ENCODE results near the gene SLC16A3.

DNA sequence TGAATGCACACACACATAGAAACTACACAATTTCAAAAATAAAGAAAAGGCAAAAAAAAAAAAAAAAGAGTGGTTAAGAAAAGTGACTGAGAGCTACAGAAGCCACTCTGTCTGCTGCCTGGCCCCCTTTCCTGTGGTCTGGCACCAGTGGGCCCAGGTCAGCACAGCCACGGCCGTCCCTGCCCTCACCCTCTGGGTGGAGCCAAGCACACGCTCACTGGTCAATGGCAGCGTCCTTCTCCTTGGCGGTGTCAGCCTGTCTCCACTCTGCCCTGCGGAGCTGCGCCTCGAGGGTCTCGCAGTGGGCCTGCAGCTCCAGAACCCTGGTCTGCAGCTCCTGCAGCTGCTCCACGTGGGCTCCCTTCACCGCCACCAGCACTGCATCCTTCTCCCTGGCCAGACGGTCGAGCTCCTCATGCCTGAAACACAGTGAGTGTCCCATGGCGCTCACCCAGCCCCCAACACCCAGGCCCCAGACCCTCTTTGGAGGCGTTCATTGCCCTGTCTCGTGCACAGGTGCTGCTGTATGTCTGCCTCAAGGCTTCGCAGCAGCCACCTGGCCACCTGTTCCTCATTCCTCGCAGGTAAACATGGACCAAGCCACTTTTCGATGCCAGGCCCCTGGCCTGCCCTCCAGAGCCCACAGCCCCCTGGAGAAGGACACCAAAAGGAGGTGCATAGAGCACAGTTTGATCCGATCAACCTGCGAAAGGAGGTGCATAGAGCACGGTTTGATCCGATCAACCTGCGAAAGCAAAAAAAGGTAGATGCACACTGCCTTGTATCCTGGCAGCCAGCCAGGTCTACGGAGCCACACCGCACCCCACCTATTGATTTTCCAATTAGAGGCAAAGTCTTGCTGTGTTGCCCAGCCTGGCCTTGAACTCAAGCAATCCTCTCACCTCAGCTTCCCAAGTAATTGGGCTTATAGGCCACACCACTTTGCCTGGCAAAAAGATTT, 40.6 kb upstream of the SLC16A3 start:
- TF ChIP-seq EZH2phosphoT487 (IDR thresholded peaks at IDR 0.05; ENCODE audit: unreplicated experiment) (no peak), POLR2AphosphoS5 (IDR thresholded peaks at IDR 0.05; ENCODE audit: low read depth) (no peak), JUNB (IDR thresholded peaks at IDR 0.05; ENCODE audit: unreplicated experiment) (no peak), NANOG (IDR thresholded peaks at IDR 0.05; ENCODE audit: borderline replicate concordance) (no peak), EZH2 (IDR thresholded peaks at IDR 0.05; ENCODE audit: low read depth, unreplicated experiment) (no peak)
- TF ChIP-seq, protein P1, sequence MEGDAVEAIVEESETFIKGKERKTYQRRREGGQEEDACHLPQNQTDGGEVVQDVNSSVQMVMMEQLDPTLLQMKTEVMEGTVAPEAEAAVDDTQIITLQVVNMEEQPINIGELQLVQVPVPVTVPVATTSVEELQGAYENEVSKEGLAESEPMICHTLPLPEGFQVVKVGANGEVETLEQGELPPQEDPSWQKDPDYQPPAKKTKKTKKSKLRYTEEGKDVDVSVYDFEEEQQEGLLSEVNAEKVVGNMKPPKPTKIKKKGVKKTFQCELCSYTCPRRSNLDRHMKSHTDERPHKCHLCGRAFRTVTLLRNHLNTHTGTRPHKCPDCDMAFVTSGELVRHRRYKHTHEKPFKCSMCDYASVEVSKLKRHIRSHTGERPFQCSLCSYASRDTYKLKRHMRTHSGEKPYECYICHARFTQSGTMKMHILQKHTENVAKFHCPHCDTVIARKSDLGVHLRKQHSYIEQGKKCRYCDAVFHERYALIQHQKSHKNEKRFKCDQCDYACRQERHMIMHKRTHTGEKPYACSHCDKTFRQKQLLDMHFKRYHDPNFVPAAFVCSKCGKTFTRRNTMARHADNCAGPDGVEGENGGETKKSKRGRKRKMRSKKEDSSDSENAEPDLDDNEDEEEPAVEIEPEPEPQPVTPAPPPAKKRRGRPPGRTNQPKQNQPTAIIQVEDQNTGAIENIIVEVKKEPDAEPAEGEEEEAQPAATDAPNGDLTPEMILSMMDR (conservative IDR thresholded peaks at IDR 0.05; ENCODE audit: low read depth in 2 of 2), result no peak
- TF ChIP-seq, protein P2, sequence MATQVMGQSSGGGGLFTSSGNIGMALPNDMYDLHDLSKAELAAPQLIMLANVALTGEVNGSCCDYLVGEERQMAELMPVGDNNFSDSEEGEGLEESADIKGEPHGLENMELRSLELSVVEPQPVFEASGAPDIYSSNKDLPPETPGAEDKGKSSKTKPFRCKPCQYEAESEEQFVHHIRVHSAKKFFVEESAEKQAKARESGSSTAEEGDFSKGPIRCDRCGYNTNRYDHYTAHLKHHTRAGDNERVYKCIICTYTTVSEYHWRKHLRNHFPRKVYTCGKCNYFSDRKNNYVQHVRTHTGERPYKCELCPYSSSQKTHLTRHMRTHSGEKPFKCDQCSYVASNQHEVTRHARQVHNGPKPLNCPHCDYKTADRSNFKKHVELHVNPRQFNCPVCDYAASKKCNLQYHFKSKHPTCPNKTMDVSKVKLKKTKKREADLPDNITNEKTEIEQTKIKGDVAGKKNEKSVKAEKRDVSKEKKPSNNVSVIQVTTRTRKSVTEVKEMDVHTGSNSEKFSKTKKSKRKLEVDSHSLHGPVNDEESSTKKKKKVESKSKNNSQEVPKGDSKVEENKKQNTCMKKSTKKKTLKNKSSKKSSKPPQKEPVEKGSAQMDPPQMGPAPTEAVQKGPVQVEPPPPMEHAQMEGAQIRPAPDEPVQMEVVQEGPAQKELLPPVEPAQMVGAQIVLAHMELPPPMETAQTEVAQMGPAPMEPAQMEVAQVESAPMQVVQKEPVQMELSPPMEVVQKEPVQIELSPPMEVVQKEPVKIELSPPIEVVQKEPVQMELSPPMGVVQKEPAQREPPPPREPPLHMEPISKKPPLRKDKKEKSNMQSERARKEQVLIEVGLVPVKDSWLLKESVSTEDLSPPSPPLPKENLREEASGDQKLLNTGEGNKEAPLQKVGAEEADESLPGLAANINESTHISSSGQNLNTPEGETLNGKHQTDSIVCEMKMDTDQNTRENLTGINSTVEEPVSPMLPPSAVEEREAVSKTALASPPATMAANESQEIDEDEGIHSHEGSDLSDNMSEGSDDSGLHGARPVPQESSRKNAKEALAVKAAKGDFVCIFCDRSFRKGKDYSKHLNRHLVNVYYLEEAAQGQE (IDR thresholded peaks at IDR 0.05; ENCODE audit: unreplicated experiment), result no peak

Measured in GM23338 (cell line).